ENCODE data around the gene MYO1G. TPM values are rescaled to one million over a fixed set of nuclear protein-coding genes. Genes with fewer than 3 reads are reported as not detected.
"Not testable (repeated sequence)": the region's sequence is repeated elsewhere in the genome, so short reads cannot be mapped to it uniquely, and the experiment has no call there.

The MYO1G gene
- total and polyA plus RNA-seq, 9 donors: 0.48 to 2.4 (median 1.0) TPM

- no peak for DNase-seq
- WGBS, 3 donors: 65 to 77% (median 76%) methylated on average over 5 of the region's 5 CpGs
- Histone ChIP-seq H3K36me3 (no peaks in the 10 kb centered on the region), H3K4me3 (no peak overlapping the region), H3K9me3 (no peaks in the 10 kb centered on the region), H3K27ac (no peak overlapping the region), H3K4me1 (ENCODE audit: insufficient read depth) (no peaks in the 10 kb centered on the region), H3K27me3 (no peaks in the 10 kb centered on the region)
- intact Hi-C loops (cut with DNase I): no loop called here
- TF ChIP-seq CTCF (IDR thresholded peaks at IDR 0.05): no peak
- no peak for TF ChIP-seq POLR2A (IDR thresholded peaks at IDR 0.05)
- no peak for TF ChIP-seq EP300 (IDR thresholded peaks at IDR 0.05)
Measured at GRCh38 chr7:44936322-44936721, 42.5 kb downstream of the MYO1G start.

- no peaks in the 10 kb centered on the region for H3K27me3 ChIP-seq
- H3K9me3 ChIP-seq: no peaks in the 10 kb centered on the region
- no peak overlapping the region for H3K27ac ChIP-seq
- no peak overlapping the region for H3K4me3 ChIP-seq
- no peaks in the 10 kb centered on the region for H3K4me1 ChIP-seq (ENCODE audit: insufficient read depth)
- WGBS, 3 donors: 85 to 99% (median 88%) methylated on average over 4 of the region's 4 CpGs
- intact Hi-C loops (cut with DNase I): no loop called here
- no peaks in the 10 kb centered on the region for H3K36me3 ChIP-seq
- no peak for DNase-seq
- no peak for TF ChIP-seq EP300 (IDR thresholded peaks at IDR 0.05)
- TF ChIP-seq POLR2A (IDR thresholded peaks at IDR 0.05): no peak
- no peak for TF ChIP-seq CTCF (IDR thresholded peaks at IDR 0.05)
Measured at GRCh38 chr7:44935583-44935982, 43.2 kb downstream of the MYO1G start.

GRCh38 chr7:44935016-44935415 is 43.8 kb downstream of the MYO1G start:
- intact Hi-C loops (cut with DNase I): no loop called here
- no peaks in the 10 kb centered on the region for H3K9me3 ChIP-seq
- H3K27ac ChIP-seq: no peak overlapping the region
- H3K4me1 ChIP-seq (ENCODE audit: insufficient read depth): no peaks in the 10 kb centered on the region
- TF ChIP-seq POLR2A (IDR thresholded peaks at IDR 0.05) (no peak), CTCF (IDR thresholded peaks at IDR 0.05) (no peak), EP300 (IDR thresholded peaks at IDR 0.05) (no peak)
- 0 to 5% (median 3%) methylated on average over 1 of the region's 1 CpG for WGBS, 3 donors
- H3K36me3 ChIP-seq: no peaks in the 10 kb centered on the region
- no peak for DNase-seq
- no peaks in the 10 kb centered on the region for H3K27me3 ChIP-seq
- no peak overlapping the region for H3K4me3 ChIP-seq

GRCh38 chr7:44934510-44934909 is 44.3 kb downstream of the MYO1G start:
- H3K27ac ChIP-seq; intact Hi-C loops (cut with DNase I); H3K36me3 ChIP-seq; DNase-seq; H3K27me3 ChIP-seq; H3K4me3 ChIP-seq; H3K9me3 ChIP-seq; H3K4me1 ChIP-seq (ENCODE audit: insufficient read depth): not testable (repeated sequence)
- 61 to 74% (median 69%) methylated on average over 5 of the region's 5 CpGs for WGBS, 3 donors

DNA sequence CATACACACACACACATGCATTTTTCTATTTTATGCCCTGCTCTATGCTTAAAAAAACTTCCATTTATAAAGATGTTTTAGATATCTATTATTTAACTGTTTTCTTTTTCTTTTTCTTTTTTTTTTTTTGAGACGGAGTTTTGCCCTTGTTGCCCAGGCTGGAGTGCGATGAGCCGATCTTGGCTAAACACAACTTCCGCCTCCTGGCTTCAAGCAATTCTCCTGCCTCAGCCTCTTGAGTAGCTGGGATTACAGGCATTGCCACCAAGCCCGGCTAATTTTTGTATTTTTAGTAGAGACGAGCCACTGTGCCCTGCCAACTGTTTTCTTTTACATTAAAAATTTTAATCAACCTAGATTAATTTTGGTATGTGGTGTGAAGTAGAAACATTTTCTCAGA is 47.9 kb downstream of the MYO1G start:
- WGBS, 3 donors: 87 to 90% (median 89%) methylated on average over 6 of the region's 6 CpGs
- no peaks in the 10 kb centered on the region for H3K27me3 ChIP-seq
- no peak overlapping the region for H3K27ac ChIP-seq
- H3K4me1 ChIP-seq (ENCODE audit: insufficient read depth): no peaks in the 10 kb centered on the region
- TF ChIP-seq POLR2A (IDR thresholded peaks at IDR 0.05) (no peak), CTCF (IDR thresholded peaks at IDR 0.05) (no peak), EP300 (IDR thresholded peaks at IDR 0.05) (no peak)
- H3K4me3 ChIP-seq: no peak overlapping the region
- intact Hi-C loops (cut with DNase I): no loop called here
- no peaks in the 10 kb centered on the region for H3K36me3 ChIP-seq
- no peak for DNase-seq
- H3K9me3 ChIP-seq: no peaks in the 10 kb centered on the region

All from ovary (tissue), 9 donors.